DOHH2 (cell line): ENCODE results near the gene CEP85L.

Source experiments
- H3F3A ChIP-seq: fragments of 200-600 bp; sonication (generic), shearing (Covaris generic); 2 replicates; pipeline ENCODE4 v1.6.0; 2016; ENCODE audit warnings: antibody characterized with exemption, mild to moderate bottlenecking; ENCODE audit not compliant: control insufficient read depth, insufficient read depth
- H3K27ac ChIP-seq: fragments of 200-600 bp; sonication (generic); 2 replicates; pipeline ENCODE4 v1.5.1; 2014; ENCODE audit warnings: low read depth, mild to moderate bottlenecking, low read length, moderate library complexity
- H3K27me3 ChIP-seq: fragments of 200-600 bp; sonication (generic); 2 replicates; pipeline ENCODE4 v1.6.1; 2014; ENCODE audit warnings: mild to moderate bottlenecking, low read length, mixed read lengths; ENCODE audit not compliant: control insufficient read depth
- H3K36me3 ChIP-seq: fragments of 200-600 bp; sonication (generic); 2 replicates; pipeline ENCODE4 v1.6.1; 2014; ENCODE audit warnings: mild to moderate bottlenecking, low read length, moderate library complexity, mixed read lengths; ENCODE audit not compliant: control insufficient read depth
- H3K4me1 ChIP-seq: fragments of 200-600 bp; sonication (generic); 2 replicates; pipeline ENCODE4 v1.6.1; 2014; ENCODE audit warnings: mild to moderate bottlenecking, low read length, mixed read lengths; ENCODE audit not compliant: control insufficient read depth
- H3K4me2 ChIP-seq: fragments of 200-600 bp; sonication (generic); 2 replicates; pipeline ENCODE4 v1.6.0; 2014; ENCODE audit warnings: mild to moderate bottlenecking, low read length, moderate library complexity
- H3K4me3 ChIP-seq: fragments of 200-600 bp; sonication (generic); 2 replicates; pipeline ENCODE4 v1.5.1; 2014; ENCODE audit warnings: mild to moderate bottlenecking, low read length, mixed read lengths
- H3K79me2 ChIP-seq: fragments of 200-600 bp; sonication (generic); 2 replicates; pipeline ENCODE4 v1.6.1; 2014; ENCODE audit warnings: mild to moderate bottlenecking, low read length, mixed read lengths; ENCODE audit not compliant: control insufficient read depth
- H3K9me2 ChIP-seq: fragments of 200-600 bp; sonication (generic); replicated peaks from 2 replicates; pipeline ENCODE4 v1.6.1; 2014; ENCODE audit warnings: mild to moderate bottlenecking, low read length, mixed read lengths; ENCODE audit not compliant: control insufficient read depth
- H3K9me3 ChIP-seq: fragments of 200-600 bp; sonication (generic); 2 replicates; pipeline ENCODE4 v1.6.1; 2014; ENCODE audit warnings: antibody characterized with exemption, low read length, mixed read lengths; ENCODE audit not compliant: control insufficient read depth, insufficient read depth
- H4K20me1 ChIP-seq: fragments of 200-600 bp; sonication (generic); 2 replicates; pipeline ENCODE4 v1.6.0; 2014; ENCODE audit warnings: low read depth, mild to moderate bottlenecking, antibody characterized with exemption, low read length, moderate library complexity; ENCODE audit not compliant: control insufficient read depth, insufficient read depth
- CTCF ChIP-seq: fragments of 200-600 bp; sonication (generic); IDR thresholded peaks from one replicate; pipeline ENCODE4 v1.5.1; 2014; ENCODE audit warnings: antibody characterized with exemption, mild to moderate bottlenecking, low read depth, low read length; ENCODE audit not compliant: poor library complexity, severe bottlenecking
- EZH2phosphoT487 ChIP-seq: fragments of 200-600 bp; sonication (generic); IDR thresholded peaks from 2 replicates; pipeline ENCODE4 v1.6.1; 2017; ENCODE audit warnings: borderline replicate concordance, mild to moderate bottlenecking, antibody characterized with exemption, low read length, moderate library complexity, mixed read lengths

Gene CEP85L

GRCh38 chr6:118661831-118662230, 10.4 kb upstream of the CEP85L start:
- TF ChIP-seq EZH2phosphoT487 = no peak
- TF ChIP-seq CTCF = no peak
- Histone ChIP-seq H3K4me2 (no peak overlapping the region), H3K4me3 (no peak overlapping the region), H3K36me3 (no peaks in the 10 kb centered on the region), H3K79me2 (no peaks in the 10 kb centered on the region), H3K9me2 (no peaks in the 10 kb centered on the region), H3K4me1 (peaks cover 22% of the 10 kb centered on the region), H3F3A (0 out of 2 replicates have a peak, but pooled peaks cover 2% of the 10 kb centered on the region), H3K9me3 (no peaks in the 10 kb centered on the region), H4K20me1 (no peaks in the 10 kb centered on the region), H3K27ac (no peak overlapping the region), H3K27me3 (no peaks in the 10 kb centered on the region)

- H3K9me2 ChIP-seq = no peaks in the 10 kb centered on the region
- H3K36me3 ChIP-seq = no peaks in the 10 kb centered on the region
- TF ChIP-seq CTCF (no peak), EZH2phosphoT487 (no peak)
- H3K9me3 ChIP-seq = no peaks in the 10 kb centered on the region
- no peaks in the 10 kb centered on the region for H3K27me3 ChIP-seq
- no peaks in the 10 kb centered on the region for H4K20me1 ChIP-seq
- H3K79me2 ChIP-seq = no peaks in the 10 kb centered on the region
- H3K4me2 ChIP-seq = no peak overlapping the region
- 0 out of 2 replicates have a peak, but pooled peaks cover 2% of the 10 kb centered on the region for H3F3A ChIP-seq
- H3K27ac ChIP-seq = no peak overlapping the region
- H3K4me3 ChIP-seq = no peak overlapping the region
- peaks cover 25% of the 10 kb centered on the region for H3K4me1 ChIP-seq
These were observed 8.8 kb upstream of the CEP85L start for GRCh38 chr6:118660218-118660569.

GRCh38 chr6:118659513-118660217, 8.3 kb upstream of the CEP85L start:
- no peak overlapping the region for H3K4me3 ChIP-seq
- H3K9me2 ChIP-seq = no peaks in the 10 kb centered on the region
- H3K4me2 ChIP-seq = no peak overlapping the region
- H3K4me1 ChIP-seq = peaks cover 21% of the 10 kb centered on the region
- no peaks in the 10 kb centered on the region for H3K27me3 ChIP-seq
- TF ChIP-seq EZH2phosphoT487 (no peak), CTCF (no peak)
- no peaks in the 10 kb centered on the region for H4K20me1 ChIP-seq
- H3K36me3 ChIP-seq = no peaks in the 10 kb centered on the region
- H3F3A ChIP-seq = 0 out of 2 replicates have a peak, but pooled peaks cover 2% of the 10 kb centered on the region
- no peaks in the 10 kb centered on the region for H3K9me3 ChIP-seq
- no peak overlapping the region for H3K27ac ChIP-seq
- H3K79me2 ChIP-seq = no peaks in the 10 kb centered on the region
